H1 (cell line): ENCODE results near the gene PNPLA3. TPM values are rescaled to one million over a fixed set of nuclear protein-coding genes. Genes with fewer than 3 reads are reported as not detected.

Source experiments
- CTCF ChIA-PET: fragments of 300-600 bp; sonication (Branson Sonifier 250); formaldehyde crosslinking; loops from one replicate; lab custom pipeline; 2021; ENCODE audit not compliant: partially characterized antibody; lab: Charles Lee
- POLR2A ChIA-PET: fragments of 300-600 bp; sonication (Branson Sonifier 250); formaldehyde crosslinking; loops from one replicate; lab custom pipeline; 2021; ENCODE audit warnings: inconsistent platforms; ENCODE audit not compliant: partially characterized antibody; lab: Charles Lee
- DNase-seq, 2 experiments: peaks; one replicate each; pipeline versions ENCODE4 v3.0.0 to v3.0.0-alpha.2; 2010 to 2022; ENCODE audit warnings: low spot score in 2 of 2, low read depth in 1 of 2, mixed read lengths in 1 of 2
- FAIRE-seq: peaks from 2 replicates; lab custom pipeline; 2011; peaks lifted over from hg19 to GRCh38; lab: Jason Lieb, UNC
- H2AFZ ChIP-seq: 2 replicates; pipeline ENCODE4 v1.8.1; 2012; ENCODE audit warnings: low read length, inconsistent platforms
- H2AK5ac ChIP-seq: 2 replicates; pipeline ENCODE4 v1.6.1; 2013; ENCODE audit warnings: low read depth, low read length
- H2BK120ac ChIP-seq: replicated peaks from 2 replicates; pipeline ENCODE3; 2013; ENCODE audit warnings: low read depth, low read length, inconsistent platforms
- H2BK12ac ChIP-seq: 2 replicates; pipeline ENCODE4 v1.6.1; 2013; ENCODE audit warnings: low read depth, low read length
- H2BK15ac ChIP-seq: 2 replicates; pipeline ENCODE4 v1.6.1; 2013; ENCODE audit warnings: low read length
- H2BK20ac ChIP-seq: 2 replicates; pipeline ENCODE4 v1.6.1; 2013; ENCODE audit warnings: low read length
- H2BK5ac ChIP-seq: 2 replicates; pipeline ENCODE4 v1.6.1; 2013; ENCODE audit warnings: low read depth, low read length
- H3K14ac ChIP-seq: 2 replicates; pipeline ENCODE4 v1.6.1; 2013; ENCODE audit warnings: inconsistent platforms; ENCODE audit not compliant: insufficient read length
- H3K18ac ChIP-seq: 2 replicates; pipeline ENCODE4 v1.6.1; 2013; ENCODE audit warnings: low read length; ENCODE audit errors: extremely low read depth
- H3K23ac ChIP-seq: 2 replicates; pipeline ENCODE4 v1.6.1; 2013; ENCODE audit warnings: inconsistent platforms; ENCODE audit not compliant: insufficient read length
- H3K23me2 ChIP-seq: 2 replicates; pipeline ENCODE4 v1.6.1; 2013; ENCODE audit warnings: low read depth, low read length
- H3K27ac ChIP-seq: 2 replicates; pipeline ENCODE4 v1.6.1; 2011; ENCODE audit warnings: low read depth, low read length, inconsistent platforms
- H3K27me3 ChIP-seq, 4 experiments: replicated peaks in 1 of 4; 1 replicate in 1 of 4; 2 replicates in 3 of 4; pipeline versions ENCODE4 v1.6.1 to v1.8.1; 2011 to 2013; ENCODE audit warnings: low read length in 3 of 4, mild to moderate bottlenecking in 3 of 4, inconsistent platforms in 2 of 4, mixed read lengths in 2 of 4, moderate library complexity in 1 of 4; ENCODE audit not compliant: control insufficient read depth in 3 of 4, insufficient read depth in 3 of 4; ENCODE audit errors: extremely low read depth in 1 of 4
- H3K36me3 ChIP-seq, 4 experiments: 2 replicates each; pipeline versions ENCODE4 v1.6.1 to v1.8.1; 2011 to 2013; ENCODE audit warnings: mild to moderate bottlenecking in 4 of 4, low read length in 3 of 4, moderate library complexity in 2 of 4, control low read depth in 1 of 4, inconsistent platforms in 1 of 4; ENCODE audit not compliant: insufficient read depth in 4 of 4, control insufficient read depth in 2 of 4
- H3K4ac ChIP-seq: replicated peaks from 2 replicates; pipeline ENCODE3; 2013; ENCODE audit warnings: low read length, low read depth, mixed read lengths, inconsistent platforms; ENCODE audit not compliant: insufficient read length
- H3K4me1 ChIP-seq, 4 experiments: replicated peaks in 1 of 4; 1 replicate in 1 of 4; 2 replicates in 3 of 4; pipeline versions ENCODE4 v1.6.1 to v1.8.1; 2011 to 2013; ENCODE audit warnings: low read length in 3 of 4, inconsistent platforms in 2 of 4, mixed read lengths in 1 of 4; ENCODE audit not compliant: insufficient read depth in 4 of 4, control insufficient read depth in 3 of 4
- H3K4me2 ChIP-seq, 2 experiments: 2 replicates each; pipeline versions ENCODE4 v1.6.1 to v1.8.1; 2011 to 2013; ENCODE audit warnings: low read depth in 2 of 2, low read length in 2 of 2, control low read depth in 1 of 2, inconsistent platforms in 1 of 2, mild to moderate bottlenecking in 1 of 2; ENCODE audit not compliant: insufficient read depth in 1 of 2
- H3K4me3 ChIP-seq, 4 experiments: fragments of 200-600, 300-600 bp in 1 of 4; sonication (generic), shearing (Covaris generic), sonication (Bioruptor Twin) in 1 of 4; 2 replicates each; pipeline versions ENCODE4 v1.5.1 to v1.8.1; 2011 to 2016; ENCODE audit warnings: low read length in 4 of 4, low read depth in 3 of 4, control low read depth in 2 of 4, inconsistent platforms in 2 of 4, mild to moderate bottlenecking in 2 of 4, mixed read lengths in 1 of 4, moderate library complexity in 1 of 4; ENCODE audit not compliant: insufficient read depth in 2 of 4; ENCODE audit errors: extremely low read depth in 1 of 4
- H3K56ac ChIP-seq: replicated peaks from 2 replicates; pipeline ENCODE3; 2013; ENCODE audit warnings: low read depth, mild to moderate bottlenecking, mixed read lengths, low read length, inconsistent platforms; ENCODE audit not compliant: insufficient read length
- H3K79me1 ChIP-seq: 2 replicates; pipeline ENCODE4 v1.6.1; 2013; ENCODE audit warnings: low read depth, low read length, control low read depth
- H3K79me2 ChIP-seq, 2 experiments: 2 replicates each; pipeline versions ENCODE4 v1.6.1 to v1.8.1; 2012 to 2013; ENCODE audit warnings: low read length in 2 of 2, mild to moderate bottlenecking in 2 of 2, inconsistent platforms in 1 of 2; ENCODE audit not compliant: insufficient read depth in 2 of 2, control insufficient read depth in 1 of 2
- H3K9ac ChIP-seq, 4 experiments: replicated peaks in 1 of 4; 1 replicate in 1 of 4; 2 replicates in 3 of 4; pipeline versions ENCODE4 v1.6.1 to v1.8.1; 2011 to 2013; ENCODE audit warnings: low read depth in 3 of 4, low read length in 3 of 4, control low read depth in 2 of 4, mild to moderate bottlenecking in 2 of 4, moderate library complexity in 2 of 4, inconsistent platforms in 1 of 4; ENCODE audit errors: extremely low read depth in 1 of 4
- H3K9me3 ChIP-seq, 2 experiments: 2 replicates each; pipeline versions ENCODE4 v1.6.1 to v1.8.1; 2012 to 2013; ENCODE audit warnings: mild to moderate bottlenecking in 2 of 2, moderate library complexity in 2 of 2, control low read depth in 1 of 2, inconsistent platforms in 1 of 2, low read depth in 1 of 2, low read length in 1 of 2, mixed read lengths in 1 of 2; ENCODE audit not compliant: insufficient read depth in 2 of 2
- H4K20me1 ChIP-seq, 2 experiments: replicated peaks in 1 of 2; 2 replicates each; pipeline versions ENCODE3 to v1.8.1; 2011 to 2013; ENCODE audit warnings: inconsistent platforms in 2 of 2, low read length in 2 of 2, mild to moderate bottlenecking in 1 of 2; ENCODE audit not compliant: insufficient read depth in 2 of 2, control insufficient read depth in 1 of 2
- H4K5ac ChIP-seq: 2 replicates; pipeline ENCODE4 v1.6.1; 2013; ENCODE audit warnings: low read length, low read depth, mixed read lengths, inconsistent platforms; ENCODE audit not compliant: insufficient read length
- H4K8ac ChIP-seq: 2 replicates; pipeline ENCODE4 v1.8.0; 2013; ENCODE audit warnings: mild to moderate bottlenecking, moderate library complexity, low read length, inconsistent platforms; ENCODE audit not compliant: insufficient read depth; ENCODE audit errors: extremely low read depth
- H4K91ac ChIP-seq: replicated peaks from 2 replicates; pipeline ENCODE3; 2013; ENCODE audit warnings: low read length, mixed read lengths, inconsistent platforms; ENCODE audit not compliant: insufficient read length
- CBX5 ChIP-seq: fragments of 300-800, 300-1000 bp; sonication (generic); IDR thresholded peaks from 2 replicates; pipeline ENCODE4 v1.7.1; 2016; ENCODE audit warnings: antibody characterized with exemption, low read length, low read depth
- EGR1 ChIP-seq: IDR thresholded peaks from 2 replicates; pipeline ENCODE4 v1.6.1; 2011; ENCODE audit warnings: low read depth, low read length, borderline replicate concordance
- WGBS, 2 experiments: shearing (Covaris generic) in 1 of 2; methylation state at CpG; one replicate each; pipeline versions ENCODE4 v1.1.6 to v1.1.7; 2013 to 2015; ENCODE audit warnings: low lambda C conversion rate in 2 of 2, mixed read lengths in 2 of 2, inconsistent platforms in 1 of 2, low coverage in 1 of 2, missing lambda C conversion rate in 1 of 2; ENCODE audit not compliant: insufficient replicate concordance in 2 of 2, insufficient coverage in 1 of 2, insufficient read length in 1 of 2; ENCODE audit errors: extremely low coverage in 1 of 2, missing lambda C conversion rate in 1 of 2; 5-methylcytosine and 5-hydroxymethylcytosine counted together
- polyA plus RNA-seq, 7 experiments: library from polyadenylated mRNA; depleted of rRNA in 3 of 7; stranded (reverse) in 5 of 7; unstranded in 2 of 7; fragments of >200 nt in 5 of 7; fragments of 200-250 nt in 2 of 7; gene quantifications; 1 replicate in 5 of 7; 2 replicates in 1 of 7; 4 replicates in 1 of 7; pipeline versions ENCODE4 v1.2.1 to v1.2.3, GENCODE V29; 2011 to 2013; ENCODE audit warnings: missing spikeins in 2 of 7, mixed read lengths in 2 of 7
- total RNA-seq: library from RNA; stranded (reverse); fragmentation: NEBNext Ultra II Directional; extraction: Animal tissue kit (Norgen Biotek cat#: 25700); gene quantifications from 2 replicates; pipeline ENCODE4 v1.2.1, GENCODE V29; 2021

PNPLA3 gene
- total and polyA plus RNA-seq, 2 of the 8 experiments (the other 6 are each of a cell fraction or from before 2014, with no cell fraction given), result 17.5 to 23.4 TPM

DNA sequence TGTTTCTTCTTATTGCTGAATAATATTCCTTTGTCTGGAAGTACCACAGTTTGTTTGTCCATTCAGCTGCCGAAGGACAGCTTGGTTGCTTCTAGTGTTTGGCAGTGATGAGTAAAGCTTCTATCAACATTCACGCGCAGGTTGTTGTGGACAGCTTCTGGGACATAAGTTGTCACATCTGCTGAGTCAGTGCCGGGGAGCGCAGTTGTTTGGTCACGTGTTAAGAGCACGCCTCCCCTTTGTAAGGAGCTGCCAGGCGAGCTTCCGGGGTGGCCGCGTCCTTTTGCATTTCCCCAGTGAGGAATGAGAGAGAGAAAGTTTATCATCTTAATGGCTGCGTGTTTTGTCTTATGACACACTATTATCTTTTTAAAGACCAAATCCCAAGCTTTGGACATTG lies 61.9 kb downstream of the PNPLA3 start:
- Histone ChIP-seq H3K23me2 (no peaks in the 10 kb centered on the region), H3K4me1 (no peaks in the 10 kb centered on the region), H2BK12ac (no peak overlapping the region), H3K4me2 (no peak overlapping the region), H3K18ac (no peak overlapping the region), H4K5ac (no peak overlapping the region), H3K9ac (no peak overlapping the region), H3K14ac (no peak overlapping the region), H2BK120ac (no peak overlapping the region), H4K8ac (no peak overlapping the region), H2AFZ (no peak overlapping the region), H3K9me3 (no peaks in the 10 kb centered on the region), H2AK5ac (no peak overlapping the region), H3K56ac (no peak overlapping the region), H3K36me3 (peaks cover 8 to 50% (median 22%) of the 10 kb centered on the region in 4 experiments), H3K4me3 (no peak overlapping the region)
- CTCF ChIA-PET, result interaction anchor here (1.0 to 1.1 kb wide), 2 partner anchors 47 to 96 kb away, joined by 3 read pairs; no protein-coding TSS in a partner anchor
- POLR2A ChIA-PET, result no interaction called here
- WGBS, 2 experiments, result 81% methylated on average over 12 of the region's 12 CpGs; no CpG with 5 or more reads in 1 of the 2 experiments
- TF ChIP-seq EGR1, result no peak
- no peak for TF ChIP-seq CBX5
- TF ChIP-seq, all 59 proteins: peak for 0
- Histone ChIP-seq H3K27me3 (no peaks in the 10 kb centered on the region), H4K20me1 (peaks cover 0 to 5% of the 10 kb centered on the region in 2 experiments), H2BK20ac (no peak overlapping the region), H4K91ac (no peak overlapping the region), H3K23ac (no peak overlapping the region), H3K79me2 (no peaks in the 10 kb centered on the region), H3K79me1 (no peaks in the 10 kb centered on the region), H3K4ac (no peak overlapping the region), H2BK5ac (no peak overlapping the region), H2BK15ac (no peak overlapping the region), H3K27ac (no peak overlapping the region)
- no peak for FAIRE-seq
- DNase-seq, result no peak
